HepG2 (cell line): ENCODE measurements around the gene GNA12.

Experiments used
- CREM ChIP-seq, 2 experiments: sonication (generic) in 1 of 2; formaldehyde crosslinking in 1 of 2; IDR thresholded peaks; 2 replicates each; pipeline versions ENCODE4 v1.4.0 to v1.6.1; 2016 to 2020; ENCODE audit warnings: antibody characterized with exemption in 1 of 2, mild to moderate bottlenecking in 1 of 2, missing genetic modification reagents in 1 of 2
- FOXA1 ChIP-seq, 2 experiments: fragments of 450-650 bp in 1 of 2; sonication (generic) in 1 of 2; formaldehyde crosslinking in 1 of 2; IDR thresholded peaks; 2 replicates each; pipeline versions ENCODE4 v1.4.0 to v1.6.1; 2016 to 2020; ENCODE audit warnings: missing genetic modification reagents in 1 of 2
- KDM1A ChIP-seq: IDR thresholded peaks from 2 replicates; pipeline ENCODE4 v1.6.1; 2016; ENCODE audit warnings: missing compliant biosample characterization
- POLR2A ChIP-seq, 2 experiments: IDR thresholded peaks; 2 replicates each; pipeline ENCODE4 v1.6.1; 2011; ENCODE audit warnings: low read depth in 2 of 2, low read length in 2 of 2, mild to moderate bottlenecking in 1 of 2, moderate library complexity in 1 of 2; ENCODE audit not compliant: insufficient read depth in 1 of 2
- STAT5B ChIP-seq: sonication (generic); formaldehyde crosslinking; IDR thresholded peaks from 2 replicates; pipeline ENCODE4 v1.4.0; 2020; ENCODE audit warnings: missing genetic modification reagents
- ZBTB7A ChIP-seq: sonication (generic); formaldehyde crosslinking; IDR thresholded peaks from 2 replicates; pipeline ENCODE4 v1.8.0; 2022; ENCODE audit warnings: mild to moderate bottlenecking, missing genetic modification reagents
- ZFP37 ChIP-seq: sonication (generic); formaldehyde crosslinking; IDR thresholded peaks from 2 replicates; pipeline ENCODE4 v1.4.0; 2020; ENCODE audit warnings: missing genetic modification reagents, borderline replicate concordance
- ZFP90 ChIP-seq: sonication (generic); formaldehyde crosslinking; IDR thresholded peaks from 2 replicates; pipeline ENCODE4 v1.8.0; 2022; ENCODE audit warnings: missing genetic modification reagents, mild to moderate bottlenecking, inconsistent platforms, borderline replicate concordance
- TF ChIP-seq, protein P1 (sequence below): IDR thresholded peaks from 2 replicates; pipeline ENCODE4 v1.6.1; 2012; ENCODE audit warnings: inconsistent platforms

- no peak for TF ChIP-seq ZBTB7A (CRISPR knock-in tag)
- no peak for TF ChIP-seq FOXA1 (IDR thresholded peaks at IDR 0.05)
- no peak for TF ChIP-seq FOXA1 (CRISPR knock-in tag; IDR thresholded peaks at IDR 0.05)
- TF ChIP-seq CREM (IDR thresholded peaks at IDR 0.05) = no peak
- TF ChIP-seq CREM (CRISPR knock-in tag; IDR thresholded peaks at IDR 0.05) = no peak
- TF ChIP-seq ZFP37 = no peak
- TF ChIP-seq ZFP90 (CRISPR knock-in tag) = no peak
- TF ChIP-seq KDM1A = no peak
- TF ChIP-seq, protein P1, sequence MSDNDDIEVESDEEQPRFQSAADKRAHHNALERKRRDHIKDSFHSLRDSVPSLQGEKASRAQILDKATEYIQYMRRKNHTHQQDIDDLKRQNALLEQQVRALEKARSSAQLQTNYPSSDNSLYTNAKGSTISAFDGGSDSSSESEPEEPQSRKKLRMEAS = no peak
- no peak for TF ChIP-seq STAT5B (CRISPR knock-in tag)
- TF ChIP-seq POLR2A (IDR thresholded peaks at IDR 0.05; ENCODE audit: insufficient read depth in 1 of 2, low read depth in 2 of 2, low read length in 2 of 2) = no peak
These were observed 11.3 kb upstream of the GNA12 start for GRCh38 chr7:2855386-2855785.
